C4-2B (cell line): ENCODE measurements around the gene PLEKHA1.
A peak's percentile ranks its signal among the peaks of the same experiment; 100 is the strongest.

Experiments
- H3K27ac ChIP-seq: fragments of 450-650 bp; 2 replicates; pipeline ENCODE4 v1.5.1; 2017
- ZFX ChIP-seq: fragments of 450-650 bp; IDR thresholded peaks from 2 replicates; pipeline ENCODE4 v1.6.1; 2017
- TF ChIP-seq, protein P1 (sequence below): fragments of 450-650 bp; conservative IDR thresholded peaks from 2 replicates; pipeline ENCODE4 v1.5.1; 2017; ENCODE audit warnings: mild to moderate bottlenecking

PLEKHA1 gene

DNA sequence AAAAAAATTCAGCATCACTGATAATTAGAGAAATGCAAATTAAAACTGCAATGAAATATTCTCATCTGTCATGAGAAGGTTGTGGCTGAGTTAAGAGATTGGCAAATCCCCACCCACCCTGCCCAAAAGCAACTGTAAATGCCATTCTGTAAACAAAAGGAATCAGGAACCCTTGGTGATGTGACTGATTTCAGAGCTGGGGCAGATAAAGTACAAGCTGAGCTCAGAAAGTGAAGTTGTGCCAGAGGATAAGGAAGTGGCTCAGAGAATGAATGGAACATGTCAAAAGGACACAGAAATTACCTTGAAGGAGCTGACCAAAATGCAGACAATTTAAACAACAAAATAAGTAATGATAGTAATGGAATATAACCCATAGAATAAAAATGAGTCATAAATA, 47.2 kb downstream of the PLEKHA1 start:
- TF ChIP-seq, protein P1, sequence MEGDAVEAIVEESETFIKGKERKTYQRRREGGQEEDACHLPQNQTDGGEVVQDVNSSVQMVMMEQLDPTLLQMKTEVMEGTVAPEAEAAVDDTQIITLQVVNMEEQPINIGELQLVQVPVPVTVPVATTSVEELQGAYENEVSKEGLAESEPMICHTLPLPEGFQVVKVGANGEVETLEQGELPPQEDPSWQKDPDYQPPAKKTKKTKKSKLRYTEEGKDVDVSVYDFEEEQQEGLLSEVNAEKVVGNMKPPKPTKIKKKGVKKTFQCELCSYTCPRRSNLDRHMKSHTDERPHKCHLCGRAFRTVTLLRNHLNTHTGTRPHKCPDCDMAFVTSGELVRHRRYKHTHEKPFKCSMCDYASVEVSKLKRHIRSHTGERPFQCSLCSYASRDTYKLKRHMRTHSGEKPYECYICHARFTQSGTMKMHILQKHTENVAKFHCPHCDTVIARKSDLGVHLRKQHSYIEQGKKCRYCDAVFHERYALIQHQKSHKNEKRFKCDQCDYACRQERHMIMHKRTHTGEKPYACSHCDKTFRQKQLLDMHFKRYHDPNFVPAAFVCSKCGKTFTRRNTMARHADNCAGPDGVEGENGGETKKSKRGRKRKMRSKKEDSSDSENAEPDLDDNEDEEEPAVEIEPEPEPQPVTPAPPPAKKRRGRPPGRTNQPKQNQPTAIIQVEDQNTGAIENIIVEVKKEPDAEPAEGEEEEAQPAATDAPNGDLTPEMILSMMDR: no peak
- no peak for TF ChIP-seq ZFX
- H3K27ac ChIP-seq: no peak overlapping the region

DNA sequence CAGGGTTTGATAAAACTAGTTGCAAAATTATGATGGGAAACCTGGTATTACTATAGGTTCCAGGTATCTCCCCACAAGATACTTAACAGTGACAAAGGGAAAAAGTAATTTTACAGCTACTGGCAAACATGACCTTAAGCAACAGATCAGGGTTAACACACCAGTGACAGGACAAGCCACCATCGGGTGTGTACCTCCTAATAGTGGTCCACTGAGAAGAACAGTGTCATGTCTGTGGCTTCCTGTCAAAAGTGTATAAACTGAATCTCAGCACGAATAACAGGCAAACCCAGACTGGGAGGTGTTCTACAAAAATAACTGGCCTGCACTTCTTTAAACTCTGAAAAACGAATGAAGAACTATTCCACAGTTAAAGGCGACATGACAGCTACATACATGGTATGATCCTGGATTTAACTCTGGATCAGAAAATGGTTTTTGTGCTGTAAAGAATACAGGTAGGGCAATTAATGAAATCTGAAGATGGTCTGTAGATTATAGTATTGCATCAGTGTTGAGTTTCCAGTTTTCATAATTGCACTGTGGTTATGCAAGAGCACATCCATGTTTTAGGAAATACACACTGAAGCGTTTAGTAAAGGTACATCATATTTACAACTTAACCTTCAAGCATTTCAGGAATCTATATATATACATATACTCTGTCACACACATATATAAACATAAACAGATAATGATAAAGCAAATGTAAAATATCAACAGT, 47.9 kb downstream of the PLEKHA1 start:
- TF ChIP-seq, protein P1: no peak
- no peak for TF ChIP-seq ZFX
- no peak overlapping the region for H3K27ac ChIP-seq

DNA sequence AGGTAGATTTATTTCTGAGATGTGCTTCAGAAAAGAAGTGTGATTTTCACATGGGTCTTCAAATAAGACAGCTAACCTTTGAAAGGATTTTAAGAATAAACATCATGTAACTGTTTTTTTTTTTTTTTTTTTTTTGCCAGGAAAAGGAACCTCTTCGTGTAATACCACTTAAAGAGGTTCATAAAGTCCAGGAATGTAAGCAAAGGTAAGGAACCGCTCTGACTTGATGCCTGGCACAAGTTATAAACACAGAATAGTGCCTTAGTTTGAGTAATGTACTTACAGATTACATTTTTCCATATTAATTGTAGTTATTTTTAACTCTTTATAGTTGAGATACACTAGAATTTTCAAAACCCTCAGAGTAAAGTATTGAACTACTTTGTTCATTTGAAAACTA, 49.6 kb downstream of the PLEKHA1 start:
- H3K27ac ChIP-seq: no peak overlapping the region
- no peak for TF ChIP-seq ZFX
- TF ChIP-seq, protein P1: no peak

DNA sequence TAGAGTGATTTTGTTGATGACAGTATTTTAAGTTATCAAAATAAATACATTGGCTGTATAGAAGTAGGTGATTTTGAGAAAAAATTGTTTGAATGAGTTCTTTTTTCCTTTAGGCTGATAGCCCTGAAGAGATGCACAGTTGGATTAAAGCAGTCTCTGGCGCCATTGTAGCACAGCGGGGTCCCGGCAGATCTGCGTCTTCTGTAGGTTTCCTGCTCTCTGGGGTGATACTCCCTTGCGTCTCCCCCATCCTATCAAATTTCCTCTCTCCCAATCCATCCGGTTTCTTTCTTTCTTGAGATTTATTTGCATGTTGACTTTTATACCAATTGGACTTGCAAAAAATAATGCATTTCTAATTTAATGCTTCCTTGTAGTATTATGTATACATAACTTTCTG, 52.3 kb downstream of the PLEKHA1 start:
- no peak overlapping the region for H3K27ac ChIP-seq
- TF ChIP-seq, protein P1: no peak
- no peak for TF ChIP-seq ZFX

GRCh38 chr10:122427280-122427679, 52.8 kb downstream of the PLEKHA1 start:
- TF ChIP-seq, protein P1: no peak
- no peak for TF ChIP-seq ZFX
- no peak overlapping the region for H3K27ac ChIP-seq

GRCh38 chr10:122435212-122435827, 60.8 kb downstream of the PLEKHA1 start:
- H3K27ac ChIP-seq: no peak overlapping the region
- no peak for TF ChIP-seq ZFX
- TF ChIP-seq, protein P1: peak; percentile 80

- TF ChIP-seq, protein P1: no peak
- no peak for TF ChIP-seq ZFX
- no peak overlapping the region for H3K27ac ChIP-seq
These were observed 67.5 kb downstream of the PLEKHA1 start for GRCh38 chr10:122441961-122442360.
